GM23338 (cell line): ENCODE measurements around the gene DUSP9. TPM values are rescaled to one million over a fixed set of nuclear protein-coding genes. Genes with fewer than 3 reads are reported as not detected.
"Not testable (repeated sequence)": the region's sequence is repeated elsewhere in the genome, so short reads cannot be mapped to it uniquely, and the experiment has no call there.

Experiments used
- ATAC-seq: fragments of 200-7000 bp; cut with Tn5 transposase; 3 replicates; pipeline ENCODE4 v1.9.1; 2020
- DNase-seq: peaks from one replicate; pipeline ENCODE4 v3.0.0-alpha.2; 2015; ENCODE audit warnings: low spot score
- H2AFZ ChIP-seq: fragments of 200-600 bp; sonication (generic); 2 replicates; pipeline ENCODE4 v1.8.0; 2016; ENCODE audit warnings: antibody characterized with exemption, mild to moderate bottlenecking, moderate library complexity
- H3F3A ChIP-seq: fragments of 200-600 bp; sonication (generic); replicated peaks from 2 replicates; pipeline ENCODE4 v1.8.0; 2017; ENCODE audit warnings: antibody characterized with exemption, mixed run types, low read depth
- H3K27ac ChIP-seq: fragments of 200-600 bp; sonication (generic); 2 replicates; pipeline ENCODE4 v1.6.1; 2016; ENCODE audit warnings: low read depth
- H3K27me3 ChIP-seq: fragments of 200-600 bp; sonication (generic); 2 replicates; pipeline ENCODE4 v1.8.0; 2016; ENCODE audit warnings: mild to moderate bottlenecking, mixed run types, moderate library complexity; ENCODE audit not compliant: insufficient read depth
- H3K36me3 ChIP-seq: fragments of 200-600 bp; sonication (generic); 2 replicates; pipeline ENCODE4 v1.8.0; 2016; ENCODE audit warnings: mild to moderate bottlenecking; ENCODE audit not compliant: insufficient read depth
- H3K4me1 ChIP-seq: fragments of 200-600 bp; sonication (generic); 2 replicates; pipeline ENCODE4 v1.8.0; 2016; ENCODE audit warnings: mild to moderate bottlenecking, moderate library complexity; ENCODE audit not compliant: insufficient read depth
- H3K4me2 ChIP-seq: fragments of 200-600 bp; sonication (generic); 2 replicates; pipeline ENCODE4 v1.7.1; 2017; ENCODE audit warnings: mixed run types
- H3K4me3 ChIP-seq: fragments of 200-600 bp; sonication (generic); 2 replicates; pipeline ENCODE4 v1.6.1; 2016; ENCODE audit warnings: mixed run types
- H3K79me2 ChIP-seq: fragments of 200-600 bp; sonication (generic); replicated peaks from 2 replicates; pipeline ENCODE4 v1.8.0; 2017; ENCODE audit warnings: mild to moderate bottlenecking; ENCODE audit not compliant: insufficient read depth
- H3K9me2 ChIP-seq: fragments of 200-600 bp; sonication (generic); 2 replicates; pipeline ENCODE4 v1.8.0; 2017; ENCODE audit not compliant: insufficient read depth
- H4K20me1 ChIP-seq: fragments of 200-600 bp; sonication (generic); replicated peaks from 2 replicates; pipeline ENCODE4 v1.8.0; 2017; ENCODE audit warnings: mild to moderate bottlenecking; ENCODE audit not compliant: insufficient read depth
- H3K27ac Mint-ChIP-seq: 2 replicates; pipeline ENCODE4 v1.8.0; 2020; ENCODE audit warnings: inconsistent platforms, mild to moderate bottlenecking, moderate library complexity, mixed read lengths
- H3K27me3 Mint-ChIP-seq: 3 replicates; pipeline ENCODE4 v1.8.0; 2022; ENCODE audit warnings: low read depth, mild to moderate bottlenecking, moderate library complexity, mixed read lengths, inconsistent platforms; ENCODE audit not compliant: insufficient read depth, poor library complexity
- H3K36me3 Mint-ChIP-seq: 3 replicates; pipeline ENCODE4 v1.8.0; 2021; ENCODE audit warnings: low read depth, mild to moderate bottlenecking, inconsistent platforms, moderate library complexity, mixed read lengths
- H3K4me1 Mint-ChIP-seq: 3 replicates; pipeline ENCODE4 v1.8.0; 2020; ENCODE audit warnings: mild to moderate bottlenecking, inconsistent platforms, mixed read lengths
- H3K4me3 Mint-ChIP-seq: 3 replicates; pipeline ENCODE4 v1.8.0; 2021; ENCODE audit warnings: moderate library complexity, mild to moderate bottlenecking, inconsistent platforms, mixed read lengths
- H3K9me3 Mint-ChIP-seq: 3 replicates; pipeline ENCODE4 v1.8.0; 2020; ENCODE audit warnings: moderate library complexity, mild to moderate bottlenecking, inconsistent platforms, mixed read lengths
- ETS1 ChIP-seq: IDR thresholded peaks from 2 replicates; pipeline ENCODE4 v1.6.1; 2016; ENCODE audit warnings: antibody characterized with exemption
- EZH2 ChIP-seq: fragments of 200-600 bp; sonication (generic); IDR thresholded peaks from one replicate; pipeline ENCODE4 v1.8.0; 2017; ENCODE audit warnings: antibody characterized with exemption, mild to moderate bottlenecking, low read depth; ENCODE audit not compliant: unreplicated experiment
- NANOG ChIP-seq: IDR thresholded peaks from 2 replicates; pipeline ENCODE4 v1.6.1; 2016; ENCODE audit warnings: antibody characterized with exemption, borderline replicate concordance
- POLR2AphosphoS5 ChIP-seq: IDR thresholded peaks from 2 replicates; pipeline ENCODE4 v1.6.1; 2016; ENCODE audit warnings: antibody characterized with exemption, low read depth
- ZNF114 ChIP-seq: fragments of 250-450 bp; sonication (Bioruptor Pico); IDR thresholded peaks from 2 replicates; pipeline ENCODE4 v1.5.0; 2020; ENCODE audit warnings: mild to moderate bottlenecking, moderate library complexity
- ZNF331 ChIP-seq: fragments of 250-450 bp; sonication (Bioruptor Pico); IDR thresholded peaks from 2 replicates; pipeline ENCODE4 v1.5.0; 2020; ENCODE audit warnings: low read depth, mild to moderate bottlenecking, moderate library complexity
- polyA plus RNA-seq: library from polyadenylated mRNA; unstranded; fragments of >200 nt; fragmentation: Nextera tagmentation; extraction: Ambion mirVana; gene quantifications from 2 replicates; pipeline ENCODE4 v1.2.1, GENCODE V29; 2016
- total RNA-seq: library from RNA; depleted of rRNA; stranded (reverse); fragments of >200 nt; shearing (Covaris generic); gene quantifications from 2 replicates; pipeline ENCODE4 v1.2.3, GENCODE V29; 2014
- TF ChIP-seq, protein P1 (sequence below): fragments of 250-450 bp; sonication (Bioruptor Pico); IDR thresholded peaks from 2 replicates; pipeline ENCODE4 v1.5.0; 2020; ENCODE audit warnings: mild to moderate bottlenecking, moderate library complexity

The DUSP9 gene
- total and polyA plus RNA-seq, 2 experiments from 2014 or later: 0.71 to 3.9 TPM

DNA sequence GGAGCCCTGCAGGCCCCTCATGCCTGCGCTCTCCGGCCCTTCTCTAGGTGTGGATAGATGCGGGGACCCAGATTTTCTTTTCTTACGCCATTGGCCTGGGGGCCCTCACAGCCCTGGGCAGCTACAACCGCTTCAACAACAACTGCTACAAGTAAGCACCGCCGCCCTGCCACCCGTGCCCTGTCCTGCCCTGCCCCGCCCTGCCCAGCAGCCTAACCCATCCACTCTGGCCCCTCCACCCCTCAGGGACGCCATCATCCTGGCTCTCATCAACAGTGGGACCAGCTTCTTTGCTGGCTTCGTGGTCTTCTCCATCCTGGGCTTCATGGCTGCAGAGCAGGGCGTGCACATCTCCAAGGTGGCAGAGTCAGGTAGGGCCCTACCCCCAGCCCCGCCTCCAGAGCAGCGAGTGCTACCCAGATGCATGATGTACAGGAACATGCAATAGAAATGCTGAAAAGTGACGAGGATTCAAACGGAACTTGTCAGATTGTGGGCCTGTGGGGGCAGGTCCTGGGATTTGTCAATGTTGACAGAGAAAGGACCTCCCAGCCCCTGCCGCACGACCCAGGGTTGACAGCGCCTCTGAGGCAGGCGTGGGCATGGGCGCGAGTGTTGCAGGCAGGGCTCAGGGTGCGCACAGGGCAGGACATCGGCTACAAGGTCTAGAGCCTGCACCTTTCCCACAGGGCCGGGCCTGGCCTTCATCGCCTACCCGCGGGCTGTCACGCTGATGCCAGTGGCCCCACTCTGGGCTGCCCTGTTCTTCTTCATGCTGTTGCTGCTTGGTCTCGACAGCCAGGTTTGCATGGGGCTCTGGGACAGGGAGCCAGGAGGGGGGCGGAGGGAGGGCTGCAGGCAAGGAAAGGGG, 46.4 kb downstream of the DUSP9 start:
- no peak overlapping the region for H2AFZ ChIP-seq
- H3K27me3 Mint-ChIP-seq: peaks cover 7% of the 10 kb centered on the region
- ATAC-seq: no peak
- no peaks in the 10 kb centered on the region for H3K9me2 ChIP-seq
- H3K4me3 Mint-ChIP-seq: no peak overlapping the region
- no peak overlapping the region for H3K4me3 ChIP-seq
- no peaks in the 10 kb centered on the region for H3K36me3 ChIP-seq
- no peak overlapping the region for H3K27ac ChIP-seq
- H4K20me1 ChIP-seq: no peaks in the 10 kb centered on the region
- TF ChIP-seq ZNF331 (CRISPR knock-in tag) (no peak), ETS1 (no peak), ZNF114 (CRISPR knock-in tag) (no peak), POLR2AphosphoS5 (no peak)
- no peaks in the 10 kb centered on the region for H3K79me2 ChIP-seq
- no peaks in the 10 kb centered on the region for H3F3A ChIP-seq
- no peak for DNase-seq
- H3K4me2 ChIP-seq: no peak overlapping the region
- no peaks in the 10 kb centered on the region for H3K4me1 ChIP-seq
- H3K9me3 Mint-ChIP-seq: peaks cover 3% of the 10 kb centered on the region; the same call in 1 of the 3 replicates
- H3K27ac Mint-ChIP-seq: no peak overlapping the region
- H3K27me3 ChIP-seq: no peaks in the 10 kb centered on the region
- peaks cover 23% of the 10 kb centered on the region; the same call in 2 of the 3 replicates for H3K36me3 Mint-ChIP-seq
- no peaks in the 10 kb centered on the region; the same call in 1 of the 3 replicates for H3K4me1 Mint-ChIP-seq

DNA sequence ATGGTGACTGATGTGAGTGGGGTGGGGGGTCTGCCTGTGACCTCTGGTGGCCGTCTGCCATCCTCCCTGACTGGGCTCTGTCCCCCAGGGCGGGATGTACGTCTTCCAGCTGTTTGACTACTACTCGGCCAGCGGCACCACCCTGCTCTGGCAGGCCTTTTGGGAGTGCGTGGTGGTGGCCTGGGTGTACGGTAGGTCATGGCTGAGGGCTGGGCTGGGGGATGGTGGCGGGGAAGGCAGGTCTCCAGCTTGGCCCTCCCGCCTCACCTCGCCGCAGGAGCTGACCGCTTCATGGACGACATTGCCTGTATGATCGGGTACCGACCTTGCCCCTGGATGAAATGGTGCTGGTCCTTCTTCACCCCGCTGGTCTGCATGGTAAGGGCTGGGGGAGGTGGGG, 47.3 kb downstream of the DUSP9 start:
- not testable (repeated sequence) for H3K4me3 Mint-ChIP-seq, H3K9me2 ChIP-seq, H4K20me1 ChIP-seq, DNase-seq, H3K4me1 Mint-ChIP-seq, H3K4me2 ChIP-seq, H3K27ac Mint-ChIP-seq, ATAC-seq, H3K9me3 Mint-ChIP-seq, H3F3A ChIP-seq, H3K27me3 Mint-ChIP-seq, H3K79me2 ChIP-seq, H3K4me3 ChIP-seq, H3K27ac ChIP-seq, H2AFZ ChIP-seq, H3K36me3 ChIP-seq, H3K27me3 ChIP-seq, H3K4me1 ChIP-seq
- peaks cover 23% of the 10 kb centered on the region; the same call in 2 of the 3 replicates for H3K36me3 Mint-ChIP-seq

DNA sequence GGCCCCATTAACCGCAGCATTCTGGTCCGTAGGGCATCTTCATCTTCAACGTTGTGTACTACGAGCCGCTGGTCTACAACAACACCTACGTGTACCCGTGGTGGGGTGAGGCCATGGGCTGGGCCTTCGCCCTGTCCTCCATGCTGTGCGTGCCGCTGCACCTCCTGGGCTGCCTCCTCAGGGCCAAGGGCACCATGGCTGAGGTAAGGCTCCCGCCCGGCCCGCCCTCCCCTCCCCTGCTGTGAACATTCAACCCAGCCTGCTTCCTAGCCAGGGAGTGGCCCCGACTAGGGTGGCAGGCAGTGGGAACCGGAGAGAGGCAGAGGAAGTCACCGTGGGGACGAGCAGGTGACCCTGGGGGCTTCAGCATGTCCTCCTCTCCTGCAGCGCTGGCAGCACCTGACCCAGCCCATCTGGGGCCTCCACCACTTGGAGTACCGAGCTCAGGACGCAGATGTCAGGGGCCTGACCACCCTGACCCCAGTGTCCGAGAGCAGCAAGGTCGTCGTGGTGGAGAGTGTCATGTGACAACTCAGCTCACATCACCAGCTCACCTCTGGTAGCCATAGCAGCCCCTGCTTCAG, 47.8 kb downstream of the DUSP9 start:
- Histone ChIP-seq H2AFZ (no peak overlapping the region), H4K20me1 (no peaks in the 10 kb centered on the region), H3K36me3 (no peaks in the 10 kb centered on the region), H3F3A (no peaks in the 10 kb centered on the region), H3K27ac (no peak overlapping the region), H3K79me2 (no peaks in the 10 kb centered on the region), H3K4me2 (no peak overlapping the region), H3K4me1 (no peaks in the 10 kb centered on the region), H3K4me3 (no peak overlapping the region), H3K9me2 (no peaks in the 10 kb centered on the region), H3K27me3 (no peaks in the 10 kb centered on the region)
- Mint-ChIP-seq H3K9me3 (peaks cover 3% of the 10 kb centered on the region; the same call in 1 of the 3 replicates), H3K4me3 (no peak overlapping the region), H3K27me3 (peaks cover 9% of the 10 kb centered on the region), H3K27ac (no peak overlapping the region), H3K4me1 (peaks cover 3% of the 10 kb centered on the region; the same call in 2 of the 3 replicates), H3K36me3 (peaks cover 23% of the 10 kb centered on the region; the same call in 2 of the 3 replicates)
- DNase-seq (no peak), ATAC-seq (no peak)
- TF ChIP-seq ZNF114 (CRISPR knock-in tag) (no peak), ZNF331 (CRISPR knock-in tag) (no peak), NANOG (no peak), EZH2 (no peak)
- TF ChIP-seq, protein P1, sequence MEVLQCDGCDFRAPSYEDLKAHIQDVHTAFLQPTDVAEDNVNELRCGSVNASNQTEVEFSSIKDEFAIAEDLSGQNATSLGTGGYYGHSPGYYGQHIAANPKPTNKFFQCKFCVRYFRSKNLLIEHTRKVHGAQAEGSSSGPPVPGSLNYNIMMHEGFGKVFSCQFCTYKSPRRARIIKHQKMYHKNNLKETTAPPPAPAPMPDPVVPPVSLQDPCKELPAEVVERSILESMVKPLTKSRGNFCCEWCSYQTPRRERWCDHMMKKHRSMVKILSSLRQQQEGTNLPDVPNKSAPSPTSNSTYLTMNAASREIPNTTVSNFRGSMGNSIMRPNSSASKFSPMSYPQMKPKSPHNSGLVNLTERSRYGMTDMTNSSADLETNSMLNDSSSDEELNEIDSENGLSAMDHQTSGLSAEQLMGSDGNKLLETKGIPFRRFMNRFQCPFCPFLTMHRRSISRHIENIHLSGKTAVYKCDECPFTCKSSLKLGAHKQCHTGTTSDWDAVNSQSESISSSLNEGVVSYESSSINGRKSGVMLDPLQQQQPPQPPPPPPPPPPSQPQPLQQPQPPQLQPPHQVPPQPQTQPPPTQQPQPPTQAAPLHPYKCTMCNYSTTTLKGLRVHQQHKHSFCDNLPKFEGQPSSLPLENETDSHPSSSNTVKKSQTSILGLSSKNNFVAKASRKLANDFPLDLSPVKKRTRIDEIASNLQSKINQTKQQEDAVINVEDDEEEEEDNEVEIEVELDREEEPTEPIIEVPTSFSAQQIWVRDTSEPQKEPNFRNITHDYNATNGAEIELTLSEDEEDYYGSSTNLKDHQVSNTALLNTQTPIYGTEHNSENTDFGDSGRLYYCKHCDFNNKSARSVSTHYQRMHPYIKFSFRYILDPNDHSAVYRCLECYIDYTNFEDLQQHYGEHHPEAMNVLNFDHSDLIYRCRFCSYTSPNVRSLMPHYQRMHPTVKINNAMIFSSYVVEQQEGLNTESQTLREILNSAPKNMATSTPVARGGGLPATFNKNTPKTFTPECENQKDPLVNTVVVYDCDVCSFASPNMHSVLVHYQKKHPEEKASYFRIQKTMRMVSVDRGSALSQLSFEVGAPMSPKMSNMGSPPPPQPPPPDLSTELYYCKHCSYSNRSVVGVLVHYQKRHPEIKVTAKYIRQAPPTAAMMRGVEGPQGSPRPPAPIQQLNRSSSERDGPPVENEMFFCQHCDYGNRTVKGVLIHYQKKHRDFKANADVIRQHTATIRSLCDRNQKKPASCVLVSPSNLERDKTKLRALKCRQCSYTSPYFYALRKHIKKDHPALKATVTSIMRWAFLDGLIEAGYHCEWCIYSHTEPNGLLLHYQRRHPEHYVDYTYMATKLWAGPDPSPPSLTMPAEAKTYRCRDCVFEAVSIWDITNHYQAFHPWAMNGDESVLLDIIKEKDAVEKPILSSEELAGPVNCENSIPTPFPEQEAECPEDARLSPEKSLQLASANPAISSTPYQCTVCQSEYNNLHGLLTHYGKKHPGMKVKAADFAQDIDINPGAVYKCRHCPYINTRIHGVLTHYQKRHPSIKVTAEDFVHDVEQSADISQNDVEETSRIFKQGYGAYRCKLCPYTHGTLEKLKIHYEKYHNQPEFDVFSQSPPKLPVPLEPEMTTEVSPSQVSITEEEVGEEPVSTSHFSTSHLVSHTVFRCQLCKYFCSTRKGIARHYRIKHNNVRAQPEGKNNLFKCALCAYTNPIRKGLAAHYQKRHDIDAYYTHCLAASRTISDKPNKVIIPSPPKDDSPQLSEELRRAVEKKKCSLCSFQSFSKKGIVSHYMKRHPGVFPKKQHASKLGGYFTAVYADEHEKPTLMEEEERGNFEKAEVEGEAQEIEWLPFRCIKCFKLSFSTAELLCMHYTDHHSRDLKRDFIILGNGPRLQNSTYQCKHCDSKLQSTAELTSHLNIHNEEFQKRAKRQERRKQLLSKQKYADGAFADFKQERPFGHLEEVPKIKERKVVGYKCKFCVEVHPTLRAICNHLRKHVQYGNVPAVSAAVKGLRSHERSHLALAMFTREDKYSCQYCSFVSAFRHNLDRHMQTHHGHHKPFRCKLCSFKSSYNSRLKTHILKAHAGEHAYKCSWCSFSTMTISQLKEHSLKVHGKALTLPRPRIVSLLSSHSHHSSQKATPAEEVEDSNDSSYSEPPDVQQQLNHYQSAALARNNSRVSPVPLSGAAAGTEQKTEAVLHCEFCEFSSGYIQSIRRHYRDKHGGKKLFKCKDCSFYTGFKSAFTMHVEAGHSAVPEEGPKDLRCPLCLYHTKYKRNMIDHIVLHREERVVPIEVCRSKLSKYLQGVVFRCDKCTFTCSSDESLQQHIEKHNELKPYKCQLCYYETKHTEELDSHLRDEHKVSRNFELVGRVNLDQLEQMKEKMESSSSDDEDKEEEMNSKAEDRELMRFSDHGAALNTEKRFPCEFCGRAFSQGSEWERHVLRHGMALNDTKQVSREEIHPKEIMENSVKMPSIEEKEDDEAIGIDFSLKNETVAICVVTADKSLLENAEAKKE (CRISPR knock-in tag): no peak
